PC-3 (cell line): ENCODE results near the gene MRC2.

ENCODE experiments used
- EZH2 ChIP-seq: fragments of 300-600 bp; sonication (generic); IDR thresholded peaks from one replicate; pipeline ENCODE4 v1.6.1; 2017; ENCODE audit warnings: antibody characterized with exemption, mild to moderate bottlenecking, low read length; ENCODE audit not compliant: unreplicated experiment
- EZH2phosphoT487 ChIP-seq: fragments of 300-600 bp; sonication (generic); IDR thresholded peaks from 2 replicates; pipeline ENCODE4 v1.6.1; 2018; ENCODE audit warnings: mild to moderate bottlenecking, antibody characterized with exemption, low read length, borderline replicate concordance
- TF ChIP-seq, protein P1 (sequence below): fragments of 300-600 bp; sonication (generic); conservative IDR thresholded peaks from 2 replicates; pipeline ENCODE4 v1.5.1; 2017; ENCODE audit warnings: antibody characterized with exemption, low read depth, mild to moderate bottlenecking, low read length

DNA sequence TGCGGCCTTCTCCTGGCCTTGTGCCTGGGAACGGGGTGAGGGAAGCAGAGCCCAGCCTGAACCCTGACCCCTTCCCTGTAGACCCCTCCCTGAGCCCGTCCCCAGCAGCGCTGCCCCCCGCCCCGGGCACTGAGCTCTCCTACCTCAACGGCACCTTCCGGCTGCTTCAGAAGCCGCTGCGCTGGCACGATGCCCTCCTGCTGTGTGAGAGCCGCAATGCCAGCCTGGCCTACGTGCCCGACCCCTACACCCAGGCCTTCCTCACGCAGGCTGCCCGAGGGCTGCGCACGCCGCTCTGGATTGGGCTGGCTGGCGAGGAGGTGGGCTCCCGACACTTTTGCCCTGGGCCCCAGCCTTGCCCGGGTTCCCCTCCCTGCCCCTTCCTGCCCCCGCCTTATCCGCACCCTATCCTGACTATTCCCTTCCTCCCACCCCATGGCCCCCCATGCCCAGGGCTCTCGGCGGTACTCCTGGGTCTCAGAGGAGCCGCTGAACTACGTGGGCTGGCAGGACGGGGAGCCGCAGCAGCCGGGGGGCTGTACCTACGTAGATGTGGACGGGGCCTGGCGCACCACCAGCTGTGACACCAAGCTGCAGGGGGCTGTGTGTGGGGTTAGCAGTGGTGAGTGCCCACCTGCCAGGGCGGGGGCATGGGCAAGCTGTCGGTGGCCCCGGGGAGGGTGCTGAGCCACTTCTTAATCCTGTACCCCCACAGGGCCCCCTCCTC, 62.1 kb downstream of the MRC2 start:
- TF ChIP-seq, protein P1, sequence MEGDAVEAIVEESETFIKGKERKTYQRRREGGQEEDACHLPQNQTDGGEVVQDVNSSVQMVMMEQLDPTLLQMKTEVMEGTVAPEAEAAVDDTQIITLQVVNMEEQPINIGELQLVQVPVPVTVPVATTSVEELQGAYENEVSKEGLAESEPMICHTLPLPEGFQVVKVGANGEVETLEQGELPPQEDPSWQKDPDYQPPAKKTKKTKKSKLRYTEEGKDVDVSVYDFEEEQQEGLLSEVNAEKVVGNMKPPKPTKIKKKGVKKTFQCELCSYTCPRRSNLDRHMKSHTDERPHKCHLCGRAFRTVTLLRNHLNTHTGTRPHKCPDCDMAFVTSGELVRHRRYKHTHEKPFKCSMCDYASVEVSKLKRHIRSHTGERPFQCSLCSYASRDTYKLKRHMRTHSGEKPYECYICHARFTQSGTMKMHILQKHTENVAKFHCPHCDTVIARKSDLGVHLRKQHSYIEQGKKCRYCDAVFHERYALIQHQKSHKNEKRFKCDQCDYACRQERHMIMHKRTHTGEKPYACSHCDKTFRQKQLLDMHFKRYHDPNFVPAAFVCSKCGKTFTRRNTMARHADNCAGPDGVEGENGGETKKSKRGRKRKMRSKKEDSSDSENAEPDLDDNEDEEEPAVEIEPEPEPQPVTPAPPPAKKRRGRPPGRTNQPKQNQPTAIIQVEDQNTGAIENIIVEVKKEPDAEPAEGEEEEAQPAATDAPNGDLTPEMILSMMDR: no peak
- TF ChIP-seq EZH2 (no peak), EZH2phosphoT487 (no peak)
